ENCODE data around the gene MASP2. TPM values are rescaled to one million over a fixed set of nuclear protein-coding genes. Genes with fewer than 3 reads are reported as not detected.
"Not testable (repeated sequence)": the region's sequence is repeated elsewhere in the genome, so short reads cannot be mapped to it uniquely, and the experiment has no call there.

The MASP2 gene
- total and polyA plus RNA-seq, 10 of the 15 experiments (the other 5 are each of a cell fraction or from before 2014, with no cell fraction given) = 0.04 to 0.21 (median 0.06) TPM; not detected in 7

DNA sequence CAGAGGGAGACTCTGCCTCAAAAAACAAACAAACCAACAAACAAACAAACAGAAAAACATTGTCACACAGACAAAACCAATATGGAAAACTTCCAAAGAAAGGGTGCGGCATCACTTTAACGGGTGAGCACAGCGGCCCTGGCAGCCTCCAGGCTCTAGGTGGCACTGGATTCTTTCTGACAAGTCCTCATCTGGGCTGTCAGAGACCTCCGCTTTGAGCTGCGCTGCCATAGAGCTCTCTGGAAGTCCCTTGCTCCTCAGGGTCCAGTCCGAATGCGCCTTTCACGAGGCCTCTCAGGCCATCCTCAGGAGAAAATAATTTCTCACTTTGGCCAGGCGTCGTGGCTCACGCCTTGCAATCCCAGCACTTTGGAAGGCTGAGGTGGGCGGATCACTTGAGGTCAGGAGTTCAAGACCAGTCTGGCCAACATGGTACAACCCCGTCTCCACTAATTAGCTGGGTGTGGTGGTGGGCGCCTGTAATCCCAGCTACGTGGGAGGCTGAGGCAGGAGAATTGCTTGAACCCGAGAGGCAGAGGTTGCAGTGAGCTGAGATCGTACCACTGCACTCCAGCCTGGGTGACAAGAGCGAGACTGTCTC lies 17.0 kb upstream of the MASP2 start:
- in situ Hi-C loops (cut with MboI); H3K4me3 ChIP-seq; H3K27ac ChIP-seq (ENCODE audit: control insufficient read depth, insufficient read depth); H3K9me3 ChIP-seq (replicated peaks; ENCODE audit: control insufficient read depth, insufficient read depth, low read length); H4K20me1 ChIP-seq (ENCODE audit: control insufficient read depth, insufficient read depth); RAD21 ChIA-PET (ENCODE audit: unreplicated experiment); FAIRE-seq; DNase-seq (ENCODE audit: low read depth, low spot score); H2AFZ ChIP-seq (ENCODE audit: control insufficient read depth, low read depth, low read length); ATAC-seq; BruUV-seq (replicated peaks); H3K27me3 ChIP-seq (replicated peaks in 1 of 2; ENCODE audit: control insufficient read depth in 2 of 2, insufficient read depth in 2 of 2, low read length in 1 of 2); intact Hi-C loops (cut with micrococcal nuclease; ENCODE audit: unreplicated experiment); H3K9ac ChIP-seq (ENCODE audit: control insufficient read depth, insufficient read depth, low read length); H3K4me2 ChIP-seq (ENCODE audit: control insufficient read depth, insufficient read depth): not testable (repeated sequence)
- peaks cover 26% of the 10 kb centered on the region for H3K4me1 ChIP-seq (ENCODE audit: control insufficient read depth, insufficient read depth, low read length)
- CTCF ChIA-PET = interaction anchor here (1.0 to 5.1 kb wide), 4 partner anchors 9 to 556 kb away, joined by 3 to 36 read pairs (median 4); no protein-coding TSS in a partner anchor
- peaks cover 21 to 27% of the 10 kb centered on the region in 2 experiments for H3K36me3 ChIP-seq (ENCODE audit: control insufficient read depth in 2 of 2, insufficient read depth in 2 of 2, low read length in 1 of 2)
- 95% methylated on average over 16 of the region's 18 CpGs for WGBS (ENCODE audit: insufficient coverage, insufficient replicate concordance, low lambda C conversion rate, missing lambda C conversion rate)
- H3K79me2 ChIP-seq (ENCODE audit: control insufficient read depth, insufficient read depth, low read length) = peaks cover 25% of the 10 kb centered on the region
- POLR2A ChIA-PET = interaction anchor here (0.7 kb wide), 1 partner anchor 178 kb away, joined by 4 read pairs; no protein-coding TSS in a partner anchor
- TF ChIP-seq, protein P1, sequence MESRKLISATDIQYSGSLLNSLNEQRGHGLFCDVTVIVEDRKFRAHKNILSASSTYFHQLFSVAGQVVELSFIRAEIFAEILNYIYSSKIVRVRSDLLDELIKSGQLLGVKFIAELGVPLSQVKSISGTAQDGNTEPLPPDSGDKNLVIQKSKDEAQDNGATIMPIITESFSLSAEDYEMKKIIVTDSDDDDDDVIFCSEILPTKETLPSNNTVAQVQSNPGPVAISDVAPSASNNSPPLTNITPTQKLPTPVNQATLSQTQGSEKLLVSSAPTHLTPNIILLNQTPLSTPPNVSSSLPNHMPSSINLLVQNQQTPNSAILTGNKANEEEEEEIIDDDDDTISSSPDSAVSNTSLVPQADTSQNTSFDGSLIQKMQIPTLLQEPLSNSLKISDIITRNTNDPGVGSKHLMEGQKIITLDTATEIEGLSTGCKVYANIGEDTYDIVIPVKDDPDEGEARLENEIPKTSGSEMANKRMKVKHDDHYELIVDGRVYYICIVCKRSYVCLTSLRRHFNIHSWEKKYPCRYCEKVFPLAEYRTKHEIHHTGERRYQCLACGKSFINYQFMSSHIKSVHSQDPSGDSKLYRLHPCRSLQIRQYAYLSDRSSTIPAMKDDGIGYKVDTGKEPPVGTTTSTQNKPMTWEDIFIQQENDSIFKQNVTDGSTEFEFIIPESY (IDR thresholded peaks at IDR 0.05) = 0 out of 2 replicates have a peak, but pooled peaks have one; percentile 19
- SMC1A ChIA-PET (ENCODE audit: uncharacterized antibody, unreplicated experiment) = interaction anchor here (1.5 to 3.8 kb wide), 3 partner anchors 26 to 31 kb away, joined by 3 to 25 read pairs (median 9); no protein-coding TSS in a partner anchor

DNA sequence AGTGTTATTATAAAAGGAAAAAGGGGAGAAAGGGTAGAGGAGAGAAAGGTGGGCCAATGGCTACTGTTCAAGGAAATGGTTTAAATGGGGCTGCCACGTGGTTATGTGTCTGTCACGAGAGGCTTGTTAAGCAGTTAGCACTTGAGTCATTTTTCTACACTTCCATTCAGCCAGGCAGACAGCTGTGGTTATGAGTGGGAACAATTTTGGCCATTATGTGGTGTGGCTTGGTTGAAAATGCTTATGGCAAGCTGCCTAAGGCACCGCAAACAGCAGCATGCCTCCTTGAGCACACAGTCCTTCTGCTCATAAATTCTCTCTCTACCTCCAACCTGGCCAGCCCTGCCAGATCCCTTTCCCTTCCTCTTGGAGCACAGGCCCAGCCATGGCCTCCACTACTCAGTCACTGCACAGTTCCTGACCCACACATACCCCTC lies 15.9 kb upstream of the MASP2 start:
- DNase-seq (ENCODE audit: low read depth, low spot score) (peak; percentile 87), ATAC-seq (peak; percentile 61), FAIRE-seq (peak; percentile 92)
- CTCF ChIA-PET = interaction anchor here (1.2 to 5.1 kb wide), 3 partner anchors 10 to 555 kb away, joined by 3 to 36 read pairs (median 4); no protein-coding TSS in a partner anchor
- RAD21 ChIA-PET (ENCODE audit: unreplicated experiment) = interaction anchor here (2.6 kb wide), 1 partner anchor 25 kb away, joined by 16 read pairs; no protein-coding TSS in a partner anchor
- no TSS peak for BruUV-seq (replicated peaks)
- H3K36me3 ChIP-seq (ENCODE audit: control insufficient read depth in 2 of 2, insufficient read depth in 2 of 2, low read length in 1 of 2) = peaks cover 12 to 16% of the 10 kb centered on the region in 2 experiments
- no peak overlapping the region for H3K4me3 ChIP-seq
- POLR2A ChIA-PET = interaction anchor here (0.5 kb wide), 1 partner anchor 162 kb away, joined by 5 read pairs; no protein-coding TSS in a partner anchor
- intact Hi-C loops (cut with micrococcal nuclease; ENCODE audit: unreplicated experiment) = no loop called here
- H2AFZ ChIP-seq (ENCODE audit: control insufficient read depth, low read depth, low read length) = no peak overlapping the region
- no peak overlapping the region for H3K9ac ChIP-seq (ENCODE audit: control insufficient read depth, insufficient read depth, low read length)
- in situ Hi-C loops (cut with MboI) = no loop called here
- peaks cover 26% of the 10 kb centered on the region for H3K4me1 ChIP-seq (ENCODE audit: control insufficient read depth, insufficient read depth, low read length)
- 0% methylated on average over 3 of the region's 3 CpGs for WGBS (ENCODE audit: insufficient coverage, insufficient replicate concordance, low lambda C conversion rate, missing lambda C conversion rate)
- SMC1A ChIA-PET (ENCODE audit: uncharacterized antibody, unreplicated experiment) = interaction anchor here (0.6 to 3.8 kb wide), 5 partner anchors 25 to 141 kb away, joined by 3 to 25 read pairs (median 3); no protein-coding TSS in a partner anchor
- no peaks in the 10 kb centered on the region; the same call in 2 of the 3 replicates for H3K9me3 ChIP-seq (replicated peaks; ENCODE audit: control insufficient read depth, insufficient read depth, low read length)
- peak overlapping the region; percentile 65 for H3K4me2 ChIP-seq (ENCODE audit: control insufficient read depth, insufficient read depth)
- peaks cover 34% of the 10 kb centered on the region for H3K79me2 ChIP-seq (ENCODE audit: control insufficient read depth, insufficient read depth, low read length)
- no peaks in the 10 kb centered on the region for H3K27me3 ChIP-seq (replicated peaks in 1 of 2; ENCODE audit: control insufficient read depth in 2 of 2, insufficient read depth in 2 of 2, low read length in 1 of 2)
- peak overlapping the region; percentile 72 for H3K27ac ChIP-seq (ENCODE audit: control insufficient read depth, insufficient read depth)
- H4K20me1 ChIP-seq (ENCODE audit: control insufficient read depth, insufficient read depth) = no peaks in the 10 kb centered on the region
- TF ChIP-seq RAD51 (IDR thresholded peaks at IDR 0.05) (peak; percentile 96), NFIC (IDR thresholded peaks at IDR 0.05; ENCODE audit: low read depth, low read length) (peak; percentile 79; the same call in 1 of the 2 replicates), TCF3 (IDR thresholded peaks at IDR 0.05; ENCODE audit: borderline replicate concordance, insufficient read depth, low read depth, low read length) (peak; percentile 72), EED (IDR thresholded peaks at IDR 0.05; ENCODE audit: low read depth) (peak; percentile 87)
- TF ChIP-seq, protein P2, sequence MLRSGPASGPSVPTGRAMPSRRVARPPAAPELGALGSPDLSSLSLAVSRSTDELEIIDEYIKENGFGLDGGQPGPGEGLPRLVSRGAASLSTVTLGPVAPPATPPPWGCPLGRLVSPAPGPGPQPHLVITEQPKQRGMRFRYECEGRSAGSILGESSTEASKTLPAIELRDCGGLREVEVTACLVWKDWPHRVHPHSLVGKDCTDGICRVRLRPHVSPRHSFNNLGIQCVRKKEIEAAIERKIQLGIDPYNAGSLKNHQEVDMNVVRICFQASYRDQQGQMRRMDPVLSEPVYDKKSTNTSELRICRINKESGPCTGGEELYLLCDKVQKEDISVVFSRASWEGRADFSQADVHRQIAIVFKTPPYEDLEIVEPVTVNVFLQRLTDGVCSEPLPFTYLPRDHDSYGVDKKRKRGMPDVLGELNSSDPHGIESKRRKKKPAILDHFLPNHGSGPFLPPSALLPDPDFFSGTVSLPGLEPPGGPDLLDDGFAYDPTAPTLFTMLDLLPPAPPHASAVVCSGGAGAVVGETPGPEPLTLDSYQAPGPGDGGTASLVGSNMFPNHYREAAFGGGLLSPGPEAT (IDR thresholded peaks at IDR 0.05; ENCODE audit: low read depth) = peak; percentile 83
- TF ChIP-seq, protein P3, sequence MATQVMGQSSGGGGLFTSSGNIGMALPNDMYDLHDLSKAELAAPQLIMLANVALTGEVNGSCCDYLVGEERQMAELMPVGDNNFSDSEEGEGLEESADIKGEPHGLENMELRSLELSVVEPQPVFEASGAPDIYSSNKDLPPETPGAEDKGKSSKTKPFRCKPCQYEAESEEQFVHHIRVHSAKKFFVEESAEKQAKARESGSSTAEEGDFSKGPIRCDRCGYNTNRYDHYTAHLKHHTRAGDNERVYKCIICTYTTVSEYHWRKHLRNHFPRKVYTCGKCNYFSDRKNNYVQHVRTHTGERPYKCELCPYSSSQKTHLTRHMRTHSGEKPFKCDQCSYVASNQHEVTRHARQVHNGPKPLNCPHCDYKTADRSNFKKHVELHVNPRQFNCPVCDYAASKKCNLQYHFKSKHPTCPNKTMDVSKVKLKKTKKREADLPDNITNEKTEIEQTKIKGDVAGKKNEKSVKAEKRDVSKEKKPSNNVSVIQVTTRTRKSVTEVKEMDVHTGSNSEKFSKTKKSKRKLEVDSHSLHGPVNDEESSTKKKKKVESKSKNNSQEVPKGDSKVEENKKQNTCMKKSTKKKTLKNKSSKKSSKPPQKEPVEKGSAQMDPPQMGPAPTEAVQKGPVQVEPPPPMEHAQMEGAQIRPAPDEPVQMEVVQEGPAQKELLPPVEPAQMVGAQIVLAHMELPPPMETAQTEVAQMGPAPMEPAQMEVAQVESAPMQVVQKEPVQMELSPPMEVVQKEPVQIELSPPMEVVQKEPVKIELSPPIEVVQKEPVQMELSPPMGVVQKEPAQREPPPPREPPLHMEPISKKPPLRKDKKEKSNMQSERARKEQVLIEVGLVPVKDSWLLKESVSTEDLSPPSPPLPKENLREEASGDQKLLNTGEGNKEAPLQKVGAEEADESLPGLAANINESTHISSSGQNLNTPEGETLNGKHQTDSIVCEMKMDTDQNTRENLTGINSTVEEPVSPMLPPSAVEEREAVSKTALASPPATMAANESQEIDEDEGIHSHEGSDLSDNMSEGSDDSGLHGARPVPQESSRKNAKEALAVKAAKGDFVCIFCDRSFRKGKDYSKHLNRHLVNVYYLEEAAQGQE (IDR thresholded peaks at IDR 0.05; ENCODE audit: low read depth, low read length) = no peak

Measured in GM12878 (cell line).